ENCODE measurements around the gene PRRC2B. TPM values are rescaled to one million over a fixed set of nuclear protein-coding genes. Genes with fewer than 3 reads are reported as not detected.
"Not testable (repeated sequence)": the region's sequence is repeated elsewhere in the genome, so short reads cannot be mapped to it uniquely, and the experiment has no call there.

Gene PRRC2B
- total and polyA plus RNA-seq, 8 donors: 159 to 233 (median 187) TPM

DNA sequence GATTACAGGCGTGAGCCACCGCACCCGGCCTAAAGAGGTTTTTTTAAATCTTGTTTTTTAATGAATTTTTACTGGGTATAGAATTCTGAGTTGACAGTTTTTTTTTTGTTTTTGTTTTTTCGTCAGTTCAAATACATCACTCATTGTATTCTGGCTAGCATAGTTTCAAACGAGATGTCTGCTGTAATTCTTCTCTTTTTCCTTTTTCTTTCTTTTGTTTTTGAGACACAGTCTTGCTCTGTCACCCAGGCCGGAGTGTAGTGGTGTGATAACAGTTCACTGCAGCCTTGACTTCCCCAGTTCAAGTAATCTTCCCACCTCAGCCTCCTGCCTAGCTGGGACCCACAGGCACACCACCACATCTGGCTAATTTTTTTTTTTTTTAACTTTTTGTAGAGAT is 149.3 kb downstream of the PRRC2B start:
- TF ChIP-seq, protein P1, sequence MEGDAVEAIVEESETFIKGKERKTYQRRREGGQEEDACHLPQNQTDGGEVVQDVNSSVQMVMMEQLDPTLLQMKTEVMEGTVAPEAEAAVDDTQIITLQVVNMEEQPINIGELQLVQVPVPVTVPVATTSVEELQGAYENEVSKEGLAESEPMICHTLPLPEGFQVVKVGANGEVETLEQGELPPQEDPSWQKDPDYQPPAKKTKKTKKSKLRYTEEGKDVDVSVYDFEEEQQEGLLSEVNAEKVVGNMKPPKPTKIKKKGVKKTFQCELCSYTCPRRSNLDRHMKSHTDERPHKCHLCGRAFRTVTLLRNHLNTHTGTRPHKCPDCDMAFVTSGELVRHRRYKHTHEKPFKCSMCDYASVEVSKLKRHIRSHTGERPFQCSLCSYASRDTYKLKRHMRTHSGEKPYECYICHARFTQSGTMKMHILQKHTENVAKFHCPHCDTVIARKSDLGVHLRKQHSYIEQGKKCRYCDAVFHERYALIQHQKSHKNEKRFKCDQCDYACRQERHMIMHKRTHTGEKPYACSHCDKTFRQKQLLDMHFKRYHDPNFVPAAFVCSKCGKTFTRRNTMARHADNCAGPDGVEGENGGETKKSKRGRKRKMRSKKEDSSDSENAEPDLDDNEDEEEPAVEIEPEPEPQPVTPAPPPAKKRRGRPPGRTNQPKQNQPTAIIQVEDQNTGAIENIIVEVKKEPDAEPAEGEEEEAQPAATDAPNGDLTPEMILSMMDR (IDR thresholded peaks at IDR 0.05): no peak
- Histone ChIP-seq H3K27ac (no peak overlapping the region), H3K9me3 (peaks cover 0 to 19% of the 10 kb centered on the region in 2 donors), H3K4me3 (no peak overlapping the region), H3K36me3 (no peaks in the 10 kb centered on the region), H3K4me1 (peaks cover 6 to 7% of the 10 kb centered on the region in 2 donors), H3K27me3 (peaks cover 17 to 48% of the 10 kb centered on the region in 2 donors)
- ATAC-seq (no peak), DNase-seq (no peak)
- intact Hi-C loops (cut with DNase I): no loop called here

DNA sequence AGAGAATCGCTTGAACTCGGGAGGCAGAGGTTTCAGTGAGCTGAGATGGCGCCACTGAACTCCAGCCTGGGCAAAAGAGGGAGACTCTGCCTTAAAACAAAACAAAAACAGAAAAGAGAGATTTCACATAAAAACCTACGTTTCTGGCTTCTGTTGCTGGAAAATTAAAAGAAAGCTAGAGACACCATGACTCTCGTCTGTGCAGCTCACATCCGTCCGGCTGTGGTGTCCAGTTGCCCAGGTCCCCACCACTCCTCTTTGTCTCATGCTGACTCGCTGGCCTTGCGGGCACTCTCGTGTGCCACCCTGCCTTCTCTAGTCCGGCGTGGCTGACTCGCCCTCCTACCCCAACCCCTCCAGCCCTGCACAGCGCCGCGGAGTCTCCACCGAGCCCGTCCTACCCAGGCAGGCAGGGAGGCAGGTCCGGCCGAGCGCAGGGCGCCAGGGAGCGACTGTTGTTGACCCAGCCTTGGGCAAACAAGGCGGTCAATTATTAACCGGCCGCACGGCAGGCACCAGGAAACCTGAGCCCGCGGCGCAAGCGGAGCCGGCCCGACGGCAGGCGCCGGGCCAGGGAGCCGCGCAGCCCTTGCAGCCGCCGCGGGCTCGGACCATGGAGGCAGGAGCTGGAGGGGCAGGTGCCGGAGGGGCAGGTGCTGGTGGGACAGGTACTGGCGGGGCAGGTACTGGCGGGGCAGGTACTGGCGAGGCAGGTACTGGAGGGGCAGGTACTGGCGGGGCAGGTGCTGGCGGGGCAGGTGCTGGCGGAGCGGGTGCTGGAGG is 151.3 kb downstream of the PRRC2B start, which contains the start of gene PRRT1B:
Gene PRRT1B (plus strand): TSS at position 521 of the 783 bp plus-strand sequence. CDS start 93 bp downstream, at position 614.
- intact Hi-C loops (cut with DNase I): no loop called here
- peaks cover 17 to 61% of the 10 kb centered on the region in 2 donors for H3K27me3 ChIP-seq
- peaks cover 6 to 7% of the 10 kb centered on the region in 2 donors for H3K4me1 ChIP-seq
- peak; percentile 52 to 93 (median 85) for DNase-seq
- H3K9me3 ChIP-seq: peaks cover 0 to 19% of the 10 kb centered on the region in 2 donors
- peak within 1 kb of the TSS; percentile 15 to 29 for H3K4me3 ChIP-seq
- no peak within 1 kb of the TSS for H3K27ac ChIP-seq
- H3K36me3 ChIP-seq: no peaks in the 10 kb centered on the region
- TF ChIP-seq, protein P1 (IDR thresholded peaks at IDR 0.05): no peak
- peak; percentile 97 for ATAC-seq

DNA sequence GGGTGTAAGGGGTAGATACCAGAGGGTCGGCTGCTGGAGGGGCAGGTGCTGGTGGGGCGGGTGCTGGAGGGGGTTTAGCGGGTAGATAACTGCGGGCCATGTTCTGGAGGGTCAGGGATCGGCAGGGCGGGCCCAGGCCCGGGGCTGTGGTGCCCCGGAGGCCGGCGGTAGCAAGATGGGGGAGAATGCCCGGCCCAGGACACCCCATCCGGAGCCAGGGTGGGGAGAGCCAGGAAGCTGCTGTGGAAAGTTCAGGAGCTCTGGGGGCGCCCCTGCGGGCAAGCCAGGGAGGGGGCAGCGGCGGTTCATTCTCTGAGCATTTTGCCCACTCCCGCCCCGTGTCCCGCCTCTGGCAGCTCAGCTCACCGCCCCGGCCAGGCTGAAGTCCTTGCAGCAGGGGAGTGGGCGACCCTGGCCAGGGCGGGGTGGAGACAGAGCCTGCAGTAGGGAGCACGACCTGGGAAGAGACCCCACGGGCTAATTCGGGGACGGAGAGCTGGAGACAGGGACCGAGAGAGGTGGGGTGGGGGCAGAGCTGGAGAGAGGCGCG is 152.0 kb downstream of the PRRC2B start:
- Histone ChIP-seq H3K4me3 (peak overlapping the region; percentile 15 to 29), H3K27ac (no peak overlapping the region), H3K27me3 (peaks cover 17 to 61% of the 10 kb centered on the region in 2 donors), H3K4me1 (peaks cover 6 to 7% of the 10 kb centered on the region in 2 donors), H3K9me3 (peaks cover 0 to 19% of the 10 kb centered on the region in 2 donors), H3K36me3 (no peaks in the 10 kb centered on the region)
- DNase-seq (no peak), ATAC-seq (peak; percentile 44)
- TF ChIP-seq, protein P1 (IDR thresholded peaks at IDR 0.05): no peak
- intact Hi-C loops (cut with DNase I): no loop called here

DNA sequence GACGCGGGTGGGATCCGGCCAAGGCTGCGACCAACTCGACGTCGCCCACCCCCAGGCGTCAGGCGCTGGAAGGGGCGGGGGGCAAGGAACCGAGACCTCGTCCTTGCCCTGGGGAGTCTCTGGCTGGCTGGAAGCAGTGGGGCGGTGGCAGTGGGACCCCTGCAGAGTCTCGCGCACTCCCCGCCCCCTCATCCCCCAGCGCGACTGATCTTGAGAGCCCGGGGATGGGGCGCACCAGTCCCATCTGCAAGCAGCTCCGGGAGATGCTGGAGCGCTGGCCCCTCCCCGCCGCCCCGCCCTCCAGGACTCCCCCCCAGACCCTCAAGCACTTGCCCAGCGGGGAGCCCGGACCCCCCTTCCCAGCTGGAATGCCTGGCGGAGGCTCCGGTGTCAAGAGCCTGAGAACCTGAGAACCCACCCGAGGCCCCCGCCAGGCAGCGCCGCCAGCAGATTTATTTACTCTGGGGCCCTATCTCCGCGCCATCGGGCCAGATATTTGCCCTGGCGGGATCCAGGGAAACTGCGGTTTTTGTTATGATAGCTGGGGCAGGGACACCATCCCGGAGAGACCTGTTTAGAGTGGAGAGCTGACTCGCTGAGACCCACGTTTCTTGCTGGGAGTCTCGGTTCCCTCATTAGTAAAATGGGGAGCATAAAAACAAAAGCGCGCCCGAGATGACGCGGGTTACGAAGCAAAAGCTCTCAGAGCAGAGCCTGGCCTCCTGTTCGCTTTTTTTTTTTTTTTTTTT is 152.6 kb downstream of the PRRC2B start:
- Histone ChIP-seq H3K27ac (no peak overlapping the region), H3K27me3 (peaks cover 17 to 61% of the 10 kb centered on the region in 2 donors), H3K4me1 (peaks cover 6 to 7% of the 10 kb centered on the region in 2 donors), H3K36me3 (no peaks in the 10 kb centered on the region), H3K4me3 (peak overlapping the region; percentile 15 to 29), H3K9me3 (peaks cover 0 to 19% of the 10 kb centered on the region in 2 donors)
- peak in 1 of 4 donors; percentile 76 for DNase-seq
- intact Hi-C loops (cut with DNase I): no loop called here
- ATAC-seq: peak; percentile 34
- TF ChIP-seq, protein P1 (IDR thresholded peaks at IDR 0.05): no peak

DNA sequence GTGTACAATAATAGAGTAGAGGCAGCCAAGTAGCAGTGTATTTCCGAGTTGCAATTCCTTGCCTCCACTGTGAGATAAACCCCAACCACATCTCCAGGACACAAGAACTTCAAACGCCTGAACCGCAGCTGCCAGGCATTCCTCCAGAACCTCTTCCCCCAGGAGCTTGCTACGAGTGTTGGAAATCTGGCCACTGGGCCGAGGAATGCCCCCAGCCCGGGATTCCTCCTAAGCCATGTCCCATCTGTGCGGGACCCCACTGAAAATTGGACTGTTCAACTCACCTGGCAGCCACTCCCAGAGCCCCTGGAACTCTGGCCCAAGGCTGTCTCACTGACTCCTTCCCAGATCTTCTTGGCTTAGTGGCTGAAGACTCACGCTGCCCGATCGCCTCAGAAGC is 155.3 kb downstream of the PRRC2B start:
- H3K9me3 ChIP-seq; DNase-seq; ATAC-seq; intact Hi-C loops (cut with DNase I); H3K4me3 ChIP-seq; H3K4me1 ChIP-seq; H3K36me3 ChIP-seq; H3K27ac ChIP-seq: not testable (repeated sequence)
- peaks cover 26 to 74% of the 10 kb centered on the region in 2 donors for H3K27me3 ChIP-seq

Other genes starting within 250 kb of the PRRC2B start
- 10 to 100 TPM in 1 of 2 donors, 1 to 10 TPM in 1; 7.8 to 18.1 TPM for gene FAM78A, start 117.6 kb upstream of the PRRC2B start, total RNA-seq
- gene FAM78A, start 117.6 kb upstream of the PRRC2B start, polyA plus RNA-seq (ENCODE audit: insufficient read length in 6 of 6): 1 to 10 TPM; 3.5 to 7.2 (median 5.8) TPM
- gene PLPP7, start 104.4 kb upstream of the PRRC2B start, total RNA-seq: 1 to 10 TPM; 1.6 to 2.3 TPM
- 1 to 10 TPM; 1.1 to 1.7 (median 1.3) TPM for gene PLPP7, start 104.4 kb upstream of the PRRC2B start, polyA plus RNA-seq (ENCODE audit: insufficient read length in 6 of 6)
- gene POMT1, start 108.8 kb downstream of the PRRC2B start, total RNA-seq: 10 to 100 TPM; 20.3 to 32.6 TPM
- gene POMT1, start 108.8 kb downstream of the PRRC2B start, polyA plus RNA-seq (ENCODE audit: insufficient read length in 6 of 6): 10 to 100 TPM; 38.3 to 56.9 (median 40.0) TPM
- gene UCK1, start 137.2 kb downstream of the PRRC2B start, total RNA-seq: 10 to 100 TPM; 24.2 to 25.9 TPM
- 10 to 100 TPM; 28.2 to 33.9 (median 30.0) TPM for gene UCK1, start 137.2 kb downstream of the PRRC2B start, polyA plus RNA-seq (ENCODE audit: insufficient read length in 6 of 6)
- gene PRRT1B, start 151.4 kb downstream of the PRRC2B start, total RNA-seq: 1 to 10 TPM; 2.1 to 3.6 TPM
- gene PRRT1B, start 151.4 kb downstream of the PRRC2B start, polyA plus RNA-seq (ENCODE audit: insufficient read length in 6 of 6): 1 to 10 TPM; 5.3 to 9.3 (median 6.9) TPM

Measured in left lung (tissue), 10 donors.